HEK293 (cell line): ENCODE measurements around the gene RASA4B.

Experiments
- GLIS2 ChIP-seq: fragments of 450-650 bp; formaldehyde crosslinking; IDR thresholded peaks from 2 replicates; pipeline ENCODE4 v1.5.1; 2016; ENCODE audit warnings: missing biosample characterization, missing genetic modification characterization
- KLF10 ChIP-seq: fragments of 450-650 bp; IDR thresholded peaks from 2 replicates; pipeline ENCODE4 v1.5.1; 2018; ENCODE audit warnings: missing biosample characterization, mild to moderate bottlenecking, missing genetic modification characterization
- KLF9 ChIP-seq: fragments of 450-650 bp; formaldehyde crosslinking; IDR thresholded peaks from 2 replicates; pipeline ENCODE4 v1.5.1; 2016; ENCODE audit warnings: missing biosample characterization, missing genetic modification characterization, low read depth
- REPIN1 ChIP-seq: fragments of 450-650 bp; formaldehyde crosslinking; IDR thresholded peaks from 2 replicates; pipeline ENCODE4 v1.5.1; 2017; ENCODE audit warnings: missing biosample characterization, missing genetic modification characterization, low read depth
- ZEB2 ChIP-seq: fragments of 450-650 bp; formaldehyde crosslinking; IDR thresholded peaks from 2 replicates; pipeline ENCODE4 v1.5.1; 2016; ENCODE audit warnings: missing biosample characterization, missing genetic modification characterization
- ZNF266 ChIP-seq: fragments of 450-650 bp; formaldehyde crosslinking; IDR thresholded peaks from 2 replicates; pipeline ENCODE4 v1.5.1; 2016; ENCODE audit warnings: missing biosample characterization, missing genetic modification characterization, low read depth
- ZNF514 ChIP-seq: fragments of 450-650 bp; formaldehyde crosslinking; IDR thresholded peaks from 2 replicates; pipeline ENCODE4 v1.5.1; 2016; ENCODE audit warnings: missing biosample characterization, missing genetic modification characterization
- ZNF521 ChIP-seq: fragments of 450-650 bp; formaldehyde crosslinking; IDR thresholded peaks from 2 replicates; pipeline ENCODE4 v1.5.1; 2017; ENCODE audit warnings: missing biosample characterization, mild to moderate bottlenecking, missing genetic modification characterization
- ZNF596 ChIP-seq: fragments of 450-650 bp; IDR thresholded peaks from 2 replicates; pipeline ENCODE4 v1.5.0; 2018; ENCODE audit warnings: missing biosample characterization, mild to moderate bottlenecking, missing genetic modification characterization, moderate library complexity
- ZNF664 ChIP-seq: fragments of 450-650 bp; formaldehyde crosslinking; IDR thresholded peaks from 2 replicates; pipeline ENCODE4 v1.5.1; 2016; ENCODE audit warnings: missing biosample characterization, missing genetic modification characterization
- TF ChIP-seq, protein P1 (sequence below): fragments of 450-650 bp; formaldehyde crosslinking; IDR thresholded peaks from 2 replicates; pipeline ENCODE4 v1.5.1; 2016; ENCODE audit warnings: missing biosample characterization, missing genetic modification characterization
- TF ChIP-seq, protein P2 (sequence below): fragments of 450-650 bp; formaldehyde crosslinking; IDR thresholded peaks from 2 replicates; pipeline ENCODE4 v1.5.1; 2016; ENCODE audit warnings: missing biosample characterization, missing genetic modification characterization
- TF ChIP-seq, protein P3 (sequence below): fragments of 450-650 bp; formaldehyde crosslinking; IDR thresholded peaks from 2 replicates; pipeline ENCODE4 v1.5.1; 2016; ENCODE audit warnings: missing biosample characterization, missing genetic modification characterization
- TF ChIP-seq, protein P4 (sequence below): fragments of 450-650 bp; formaldehyde crosslinking; conservative IDR thresholded peaks from 2 replicates; pipeline ENCODE4 v1.5.1; 2016; ENCODE audit warnings: low read depth, missing biosample characterization, missing genetic modification characterization
- TF ChIP-seq, protein P5 (sequence below): fragments of 450-650 bp; formaldehyde crosslinking; IDR thresholded peaks from 2 replicates; pipeline ENCODE4 v1.5.1; 2016; ENCODE audit warnings: missing biosample characterization, missing genetic modification characterization
- TF ChIP-seq, protein P6 (sequence below): fragments of 450-650 bp; formaldehyde crosslinking; IDR thresholded peaks from 2 replicates; pipeline ENCODE4 v1.5.1; 2016; ENCODE audit warnings: missing biosample characterization, missing genetic modification characterization
- TF ChIP-seq, protein P7 (sequence below): fragments of 450-650 bp; IDR thresholded peaks from 2 replicates; pipeline ENCODE4 v1.5.1; 2018; ENCODE audit warnings: missing biosample characterization, missing genetic modification characterization
- TF ChIP-seq, protein P8 (sequence below): fragments of 450-650 bp; formaldehyde crosslinking; IDR thresholded peaks from 2 replicates; pipeline ENCODE4 v1.5.1; 2016; ENCODE audit warnings: missing biosample characterization, missing genetic modification characterization

The RASA4B gene

DNA sequence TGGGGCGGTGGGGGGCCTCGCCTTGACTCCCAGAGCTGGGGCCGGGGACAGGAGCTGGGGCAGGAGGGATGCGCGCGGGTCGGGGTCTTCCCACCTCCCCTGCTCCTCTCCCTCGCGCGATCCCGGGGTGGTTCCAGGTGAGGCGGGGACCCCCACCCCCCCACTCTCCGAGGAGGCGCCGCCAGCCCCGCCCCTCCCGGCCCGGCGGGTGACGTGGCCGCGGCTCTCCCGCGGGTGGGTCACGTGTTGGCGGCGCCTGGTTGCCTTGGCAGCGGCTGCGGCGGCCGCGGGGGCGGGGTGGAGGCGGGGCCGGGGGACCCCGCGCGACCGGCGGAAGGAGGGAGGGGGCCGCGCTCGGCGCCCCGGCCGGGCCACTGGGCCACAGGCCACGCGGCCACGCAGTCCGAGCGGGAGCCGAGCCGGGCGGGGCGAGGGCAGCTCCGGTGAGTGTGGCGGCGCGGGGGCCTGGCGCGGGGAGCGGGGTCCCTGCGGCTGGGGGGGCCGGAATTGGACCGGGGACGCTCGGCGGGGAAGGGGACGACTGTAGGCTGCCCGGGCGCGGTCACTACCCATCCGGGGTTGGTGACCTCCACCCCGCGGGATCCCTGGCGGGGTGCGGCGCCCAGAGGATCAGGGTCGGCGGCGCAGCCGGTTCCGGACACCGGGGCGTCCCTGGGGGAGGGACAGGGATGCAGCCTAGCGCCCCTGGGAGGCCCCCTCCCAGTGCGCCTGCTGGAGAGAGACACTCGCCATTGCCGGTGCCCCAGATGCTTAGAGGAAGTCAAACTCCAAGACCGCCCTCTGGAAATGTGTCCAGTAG is 84.1 kb downstream of the RASA4B start, which contains the start of gene ORAI2 (continued):
- TF ChIP-seq, protein P1, sequence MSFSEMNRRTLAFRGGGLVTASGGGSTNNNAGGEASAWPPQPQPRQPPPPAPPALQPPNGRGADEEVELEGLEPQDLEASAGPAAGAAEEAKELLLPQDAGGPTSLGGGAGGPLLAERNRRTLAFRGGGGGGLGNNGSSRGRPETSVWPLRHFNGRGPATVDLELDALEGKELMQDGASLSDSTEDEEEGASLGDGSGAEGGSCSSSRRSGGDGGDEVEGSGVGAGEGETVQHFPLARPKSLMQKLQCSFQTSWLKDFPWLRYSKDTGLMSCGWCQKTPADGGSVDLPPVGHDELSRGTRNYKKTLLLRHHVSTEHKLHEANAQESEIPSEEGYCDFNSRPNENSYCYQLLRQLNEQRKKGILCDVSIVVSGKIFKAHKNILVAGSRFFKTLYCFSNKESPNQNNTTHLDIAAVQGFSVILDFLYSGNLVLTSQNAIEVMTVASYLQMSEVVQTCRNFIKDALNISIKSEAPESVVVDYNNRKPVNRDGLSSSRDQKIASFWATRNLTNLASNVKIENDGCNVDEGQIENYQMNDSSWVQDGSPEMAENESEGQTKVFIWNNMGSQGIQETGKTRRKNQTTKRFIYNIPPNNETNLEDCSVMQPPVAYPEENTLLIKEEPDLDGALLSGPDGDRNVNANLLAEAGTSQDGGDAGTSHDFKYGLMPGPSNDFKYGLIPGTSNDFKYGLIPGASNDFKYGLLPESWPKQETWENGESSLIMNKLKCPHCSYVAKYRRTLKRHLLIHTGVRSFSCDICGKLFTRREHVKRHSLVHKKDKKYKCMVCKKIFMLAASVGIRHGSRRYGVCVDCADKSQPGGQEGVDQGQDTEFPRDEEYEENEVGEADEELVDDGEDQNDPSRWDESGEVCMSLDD: peak; percentile 86
- TF ChIP-seq, protein P2, sequence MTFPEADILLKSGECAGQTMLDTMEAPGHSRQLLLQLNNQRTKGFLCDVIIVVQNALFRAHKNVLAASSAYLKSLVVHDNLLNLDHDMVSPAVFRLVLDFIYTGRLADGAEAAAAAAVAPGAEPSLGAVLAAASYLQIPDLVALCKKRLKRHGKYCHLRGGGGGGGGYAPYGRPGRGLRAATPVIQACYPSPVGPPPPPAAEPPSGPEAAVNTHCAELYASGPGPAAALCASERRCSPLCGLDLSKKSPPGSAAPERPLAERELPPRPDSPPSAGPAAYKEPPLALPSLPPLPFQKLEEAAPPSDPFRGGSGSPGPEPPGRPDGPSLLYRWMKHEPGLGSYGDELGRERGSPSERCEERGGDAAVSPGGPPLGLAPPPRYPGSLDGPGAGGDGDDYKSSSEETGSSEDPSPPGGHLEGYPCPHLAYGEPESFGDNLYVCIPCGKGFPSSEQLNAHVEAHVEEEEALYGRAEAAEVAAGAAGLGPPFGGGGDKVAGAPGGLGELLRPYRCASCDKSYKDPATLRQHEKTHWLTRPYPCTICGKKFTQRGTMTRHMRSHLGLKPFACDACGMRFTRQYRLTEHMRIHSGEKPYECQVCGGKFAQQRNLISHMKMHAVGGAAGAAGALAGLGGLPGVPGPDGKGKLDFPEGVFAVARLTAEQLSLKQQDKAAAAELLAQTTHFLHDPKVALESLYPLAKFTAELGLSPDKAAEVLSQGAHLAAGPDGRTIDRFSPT (tag by site-specific recombination): no peak
- TF ChIP-seq, protein P3, sequence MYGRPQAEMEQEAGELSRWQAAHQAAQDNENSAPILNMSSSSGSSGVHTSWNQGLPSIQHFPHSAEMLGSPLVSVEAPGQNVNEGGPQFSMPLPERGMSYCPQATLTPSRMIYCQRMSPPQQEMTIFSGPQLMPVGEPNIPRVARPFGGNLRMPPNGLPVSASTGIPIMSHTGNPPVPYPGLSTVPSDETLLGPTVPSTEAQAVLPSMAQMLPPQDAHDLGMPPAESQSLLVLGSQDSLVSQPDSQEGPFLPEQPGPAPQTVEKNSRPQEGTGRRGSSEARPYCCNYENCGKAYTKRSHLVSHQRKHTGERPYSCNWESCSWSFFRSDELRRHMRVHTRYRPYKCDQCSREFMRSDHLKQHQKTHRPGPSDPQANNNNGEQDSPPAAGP (tag by site-specific recombination): no peak
- no peak for TF ChIP-seq REPIN1
- TF ChIP-seq ZNF514 (tag by site-specific recombination): no peak
- TF ChIP-seq, protein P4, sequence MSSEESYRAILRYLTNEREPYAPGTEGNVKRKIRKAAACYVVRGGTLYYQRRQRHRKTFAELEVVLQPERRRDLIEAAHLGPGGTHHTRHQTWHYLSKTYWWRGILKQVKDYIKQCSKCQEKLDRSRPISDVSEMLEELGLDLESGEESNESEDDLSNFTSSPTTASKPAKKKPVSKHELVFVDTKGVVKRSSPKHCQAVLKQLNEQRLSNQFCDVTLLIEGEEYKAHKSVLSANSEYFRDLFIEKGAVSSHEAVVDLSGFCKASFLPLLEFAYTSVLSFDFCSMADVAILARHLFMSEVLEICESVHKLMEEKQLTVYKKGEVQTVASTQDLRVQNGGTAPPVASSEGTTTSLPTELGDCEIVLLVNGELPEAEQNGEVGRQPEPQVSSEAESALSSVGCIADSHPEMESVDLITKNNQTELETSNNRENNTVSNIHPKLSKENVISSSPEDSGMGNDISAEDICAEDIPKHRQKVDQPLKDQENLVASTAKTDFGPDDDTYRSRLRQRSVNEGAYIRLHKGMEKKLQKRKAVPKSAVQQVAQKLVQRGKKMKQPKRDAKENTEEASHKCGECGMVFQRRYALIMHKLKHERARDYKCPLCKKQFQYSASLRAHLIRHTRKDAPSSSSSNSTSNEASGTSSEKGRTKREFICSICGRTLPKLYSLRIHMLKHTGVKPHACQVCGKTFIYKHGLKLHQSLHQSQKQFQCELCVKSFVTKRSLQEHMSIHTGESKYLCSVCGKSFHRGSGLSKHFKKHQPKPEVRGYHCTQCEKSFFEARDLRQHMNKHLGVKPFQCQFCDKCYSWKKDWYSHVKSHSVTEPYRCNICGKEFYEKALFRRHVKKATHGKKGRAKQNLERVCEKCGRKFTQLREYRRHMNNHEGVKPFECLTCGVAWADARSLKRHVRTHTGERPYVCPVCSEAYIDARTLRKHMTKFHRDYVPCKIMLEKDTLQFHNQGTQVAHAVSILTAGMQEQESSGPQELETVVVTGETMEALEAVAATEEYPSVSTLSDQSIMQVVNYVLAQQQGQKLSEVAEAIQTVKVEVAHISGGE (tag by site-specific recombination): 0 out of 2 replicates have a peak, but pooled peaks have one; percentile 18
- TF ChIP-seq, protein P5, sequence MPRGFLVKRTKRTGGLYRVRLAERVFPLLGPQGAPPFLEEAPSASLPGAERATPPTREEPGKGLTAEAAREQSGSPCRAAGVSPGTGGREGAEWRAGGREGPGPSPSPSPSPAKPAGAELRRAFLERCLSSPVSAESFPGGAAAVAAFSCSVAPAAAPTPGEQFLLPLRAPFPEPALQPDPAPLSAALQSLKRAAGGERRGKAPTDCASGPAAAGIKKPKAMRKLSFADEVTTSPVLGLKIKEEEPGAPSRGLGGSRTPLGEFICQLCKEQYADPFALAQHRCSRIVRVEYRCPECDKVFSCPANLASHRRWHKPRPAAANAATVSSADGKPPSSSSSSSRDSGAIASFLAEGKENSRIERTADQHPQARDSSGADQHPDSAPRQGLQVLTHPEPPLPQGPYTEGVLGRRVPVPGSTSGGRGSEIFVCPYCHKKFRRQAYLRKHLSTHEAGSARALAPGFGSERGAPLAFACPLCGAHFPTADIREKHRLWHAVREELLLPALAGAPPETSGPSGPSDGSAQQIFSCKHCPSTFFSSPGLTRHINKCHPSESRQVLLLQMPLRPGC (tag by site-specific recombination): no peak
- TF ChIP-seq, protein P6, sequence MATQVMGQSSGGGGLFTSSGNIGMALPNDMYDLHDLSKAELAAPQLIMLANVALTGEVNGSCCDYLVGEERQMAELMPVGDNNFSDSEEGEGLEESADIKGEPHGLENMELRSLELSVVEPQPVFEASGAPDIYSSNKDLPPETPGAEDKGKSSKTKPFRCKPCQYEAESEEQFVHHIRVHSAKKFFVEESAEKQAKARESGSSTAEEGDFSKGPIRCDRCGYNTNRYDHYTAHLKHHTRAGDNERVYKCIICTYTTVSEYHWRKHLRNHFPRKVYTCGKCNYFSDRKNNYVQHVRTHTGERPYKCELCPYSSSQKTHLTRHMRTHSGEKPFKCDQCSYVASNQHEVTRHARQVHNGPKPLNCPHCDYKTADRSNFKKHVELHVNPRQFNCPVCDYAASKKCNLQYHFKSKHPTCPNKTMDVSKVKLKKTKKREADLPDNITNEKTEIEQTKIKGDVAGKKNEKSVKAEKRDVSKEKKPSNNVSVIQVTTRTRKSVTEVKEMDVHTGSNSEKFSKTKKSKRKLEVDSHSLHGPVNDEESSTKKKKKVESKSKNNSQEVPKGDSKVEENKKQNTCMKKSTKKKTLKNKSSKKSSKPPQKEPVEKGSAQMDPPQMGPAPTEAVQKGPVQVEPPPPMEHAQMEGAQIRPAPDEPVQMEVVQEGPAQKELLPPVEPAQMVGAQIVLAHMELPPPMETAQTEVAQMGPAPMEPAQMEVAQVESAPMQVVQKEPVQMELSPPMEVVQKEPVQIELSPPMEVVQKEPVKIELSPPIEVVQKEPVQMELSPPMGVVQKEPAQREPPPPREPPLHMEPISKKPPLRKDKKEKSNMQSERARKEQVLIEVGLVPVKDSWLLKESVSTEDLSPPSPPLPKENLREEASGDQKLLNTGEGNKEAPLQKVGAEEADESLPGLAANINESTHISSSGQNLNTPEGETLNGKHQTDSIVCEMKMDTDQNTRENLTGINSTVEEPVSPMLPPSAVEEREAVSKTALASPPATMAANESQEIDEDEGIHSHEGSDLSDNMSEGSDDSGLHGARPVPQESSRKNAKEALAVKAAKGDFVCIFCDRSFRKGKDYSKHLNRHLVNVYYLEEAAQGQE (tag by site-specific recombination): peak; percentile 45; the same call in 1 of the 2 replicates
- TF ChIP-seq KLF10 (tag by site-specific recombination): peak; percentile 47; the same call in 1 of the 2 replicates
- TF ChIP-seq ZNF521: no peak
- no peak for TF ChIP-seq ZNF664
- peak; percentile 91 for TF ChIP-seq GLIS2 (tag by site-specific recombination)
- TF ChIP-seq ZNF596: no peak
- TF ChIP-seq, protein P7, sequence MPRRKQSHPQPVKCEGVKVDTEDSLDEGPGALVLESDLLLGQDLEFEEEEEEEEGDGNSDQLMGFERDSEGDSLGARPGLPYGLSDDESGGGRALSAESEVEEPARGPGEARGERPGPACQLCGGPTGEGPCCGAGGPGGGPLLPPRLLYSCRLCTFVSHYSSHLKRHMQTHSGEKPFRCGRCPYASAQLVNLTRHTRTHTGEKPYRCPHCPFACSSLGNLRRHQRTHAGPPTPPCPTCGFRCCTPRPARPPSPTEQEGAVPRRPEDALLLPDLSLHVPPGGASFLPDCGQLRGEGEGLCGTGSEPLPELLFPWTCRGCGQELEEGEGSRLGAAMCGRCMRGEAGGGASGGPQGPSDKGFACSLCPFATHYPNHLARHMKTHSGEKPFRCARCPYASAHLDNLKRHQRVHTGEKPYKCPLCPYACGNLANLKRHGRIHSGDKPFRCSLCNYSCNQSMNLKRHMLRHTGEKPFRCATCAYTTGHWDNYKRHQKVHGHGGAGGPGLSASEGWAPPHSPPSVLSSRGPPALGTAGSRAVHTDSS (tag by site-specific recombination): no peak
- no peak for TF ChIP-seq ZNF266 (tag by site-specific recombination)
- 0 out of 2 replicates have a peak, but pooled peaks have one; percentile 13 for TF ChIP-seq ZEB2 (tag by site-specific recombination)
- TF ChIP-seq, protein P8, sequence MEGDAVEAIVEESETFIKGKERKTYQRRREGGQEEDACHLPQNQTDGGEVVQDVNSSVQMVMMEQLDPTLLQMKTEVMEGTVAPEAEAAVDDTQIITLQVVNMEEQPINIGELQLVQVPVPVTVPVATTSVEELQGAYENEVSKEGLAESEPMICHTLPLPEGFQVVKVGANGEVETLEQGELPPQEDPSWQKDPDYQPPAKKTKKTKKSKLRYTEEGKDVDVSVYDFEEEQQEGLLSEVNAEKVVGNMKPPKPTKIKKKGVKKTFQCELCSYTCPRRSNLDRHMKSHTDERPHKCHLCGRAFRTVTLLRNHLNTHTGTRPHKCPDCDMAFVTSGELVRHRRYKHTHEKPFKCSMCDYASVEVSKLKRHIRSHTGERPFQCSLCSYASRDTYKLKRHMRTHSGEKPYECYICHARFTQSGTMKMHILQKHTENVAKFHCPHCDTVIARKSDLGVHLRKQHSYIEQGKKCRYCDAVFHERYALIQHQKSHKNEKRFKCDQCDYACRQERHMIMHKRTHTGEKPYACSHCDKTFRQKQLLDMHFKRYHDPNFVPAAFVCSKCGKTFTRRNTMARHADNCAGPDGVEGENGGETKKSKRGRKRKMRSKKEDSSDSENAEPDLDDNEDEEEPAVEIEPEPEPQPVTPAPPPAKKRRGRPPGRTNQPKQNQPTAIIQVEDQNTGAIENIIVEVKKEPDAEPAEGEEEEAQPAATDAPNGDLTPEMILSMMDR (tag by site-specific recombination): 0 out of 2 replicates have a peak, but pooled peaks have one; percentile 38
- TF ChIP-seq KLF9: peak; percentile 72
